GM20431 (cell line): ENCODE measurements around the gene PCDHA6.
"Not testable (repeated sequence)": the region's sequence is repeated elsewhere in the genome, so short reads cannot be mapped to it uniquely, and the experiment has no call there.

Experiments
- in situ Hi-C: fragments of 300-500 bp; cut with MseI, MboI; formaldehyde crosslinking; loops from one replicate; pipeline ENCODE4 v1.15.0; 2020; ENCODE audit warnings: low sequenced_read_pairs; ENCODE audit not compliant: unreplicated experiment

PCDHA6 gene

GRCh38 chr5:140808889-140809291 lies 18.9 kb upstream of the PCDHA6 start:
- in situ Hi-C loops, result no loop called here

GRCh38 chr5:140821375-140822280 lies 6.1 kb upstream of the PCDHA6 start, which contains the start of gene PCDHA5:
Gene PCDHA5, plus strand, starts transcription at chr5:140821613.
- in situ Hi-C loops, result no loop called here

GRCh38 chr5:140822281-140822629 lies 5.5 kb upstream of the PCDHA6 start:
- in situ Hi-C loops, result no loop called here

DNA sequence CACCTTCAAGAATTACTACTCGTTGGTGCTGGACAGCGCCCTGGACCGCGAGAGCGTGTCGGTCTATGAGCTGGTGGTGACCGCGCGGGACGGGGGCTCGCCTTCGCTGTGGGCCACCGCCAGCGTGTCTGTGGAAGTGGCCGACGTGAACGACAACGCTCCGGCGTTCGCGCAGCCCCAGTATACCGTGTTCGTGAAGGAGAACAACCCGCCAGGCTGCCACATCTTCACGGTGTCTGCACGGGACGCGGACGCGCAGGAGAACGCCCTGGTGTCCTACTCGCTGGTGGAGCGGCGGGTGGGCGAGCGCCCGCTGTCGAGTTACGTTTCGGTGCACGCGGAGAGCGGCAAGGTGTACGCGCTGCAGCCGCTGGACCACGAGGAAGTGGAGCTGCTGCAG lies 4.8 kb upstream of the PCDHA6 start:
- in situ Hi-C loops, result not testable (repeated sequence)

DNA sequence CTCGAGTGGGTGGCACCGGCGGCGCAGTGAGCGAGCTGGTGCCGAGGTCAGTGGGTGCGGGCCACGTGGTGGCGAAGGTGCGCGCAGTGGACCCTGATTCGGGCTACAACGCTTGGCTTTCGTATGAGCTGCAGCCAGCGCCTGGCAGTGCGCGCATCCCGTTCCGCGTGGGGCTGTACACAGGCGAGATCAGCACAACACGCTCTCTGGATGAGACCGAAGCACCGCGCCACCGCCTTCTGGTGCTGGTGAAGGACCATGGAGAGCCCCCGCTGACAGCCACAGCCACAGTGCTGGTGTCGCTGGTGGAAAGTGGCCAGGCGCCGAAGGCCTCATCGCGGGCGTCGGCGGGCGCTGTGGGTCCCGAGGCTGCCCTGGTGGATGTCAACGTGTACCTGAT lies 4.3 kb upstream of the PCDHA6 start:
- in situ Hi-C loops, result no loop called here

GRCh38 chr5:140828362-140828737 lies 590 bp downstream of the PCDHA6 start:
- in situ Hi-C loops, result no loop called here

GRCh38 chr5:140829511-140830501 lies 2.0 kb downstream of the PCDHA6 start:
- in situ Hi-C loops, result not testable (repeated sequence)

- in situ Hi-C loops, result no loop called here
Measured at GRCh38 chr5:140833993-140834392, 6.2 kb downstream of the PCDHA6 start, which contains the start of gene PCDHA7. Gene PCDHA7, plus strand, starts transcription at chr5:140834269. Its CDS starts 115 bp downstream, at chr5:140834384.

- in situ Hi-C loops, result not testable (repeated sequence)
Measured at GRCh38 chr5:140834439-140835008, 6.8 kb downstream of the PCDHA6 start.

GRCh38 chr5:140835622-140836510 lies 8.1 kb downstream of the PCDHA6 start:
- in situ Hi-C loops, result no loop called here

DNA sequence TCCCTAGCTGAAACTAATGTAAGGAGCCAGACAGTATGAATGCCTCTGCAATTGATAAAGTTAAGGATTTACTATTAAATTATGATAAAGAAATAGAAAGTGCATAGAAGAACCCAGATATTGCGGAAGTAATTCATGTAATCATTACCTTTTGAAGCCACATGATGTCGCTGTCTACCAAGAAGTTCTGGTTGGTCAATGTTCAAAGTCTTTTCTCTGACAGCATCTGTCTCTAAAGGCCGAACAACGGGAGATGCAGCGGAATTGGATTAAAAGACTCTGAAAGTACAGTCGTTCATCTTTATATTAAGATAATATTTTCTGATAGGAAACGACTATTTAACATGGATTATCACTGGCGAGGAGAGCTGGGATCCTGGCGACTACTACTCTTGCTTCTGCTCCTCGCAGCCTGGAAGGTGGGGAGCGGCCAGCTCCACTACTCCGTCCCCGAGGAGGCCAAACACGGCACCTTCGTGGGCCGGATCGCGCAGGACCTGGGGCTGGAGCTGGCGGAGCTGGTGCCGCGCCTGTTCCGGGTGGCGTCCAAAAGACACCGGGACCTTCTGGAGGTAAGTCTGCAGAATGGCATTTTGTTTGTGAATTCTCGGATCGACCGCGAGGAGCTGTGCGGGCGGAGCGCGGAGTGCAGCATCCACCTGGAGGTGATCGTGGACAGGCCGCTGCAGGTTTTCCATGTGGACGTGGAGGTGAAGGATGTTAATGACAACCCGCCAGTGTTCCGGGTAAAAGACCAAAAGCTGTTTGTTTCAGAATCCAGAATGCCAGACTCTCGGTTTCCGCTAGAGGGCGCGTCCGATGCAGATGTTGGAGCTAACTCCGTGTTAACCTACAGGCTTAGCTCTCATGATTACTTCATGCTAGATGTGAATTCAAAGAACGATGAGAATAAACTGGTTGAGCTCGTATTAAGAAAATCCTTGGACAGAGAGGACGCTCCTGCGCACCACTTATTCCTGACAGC lies 13.5 kb downstream of the PCDHA6 start, which contains the start of gene PCDHA8:
TSS of gene PCDHA8 (plus strand) at position 210 of the 985 bp plus-strand sequence. CDS start at position 345, 135 bp downstream.
- in situ Hi-C loops, result no loop called here

DNA sequence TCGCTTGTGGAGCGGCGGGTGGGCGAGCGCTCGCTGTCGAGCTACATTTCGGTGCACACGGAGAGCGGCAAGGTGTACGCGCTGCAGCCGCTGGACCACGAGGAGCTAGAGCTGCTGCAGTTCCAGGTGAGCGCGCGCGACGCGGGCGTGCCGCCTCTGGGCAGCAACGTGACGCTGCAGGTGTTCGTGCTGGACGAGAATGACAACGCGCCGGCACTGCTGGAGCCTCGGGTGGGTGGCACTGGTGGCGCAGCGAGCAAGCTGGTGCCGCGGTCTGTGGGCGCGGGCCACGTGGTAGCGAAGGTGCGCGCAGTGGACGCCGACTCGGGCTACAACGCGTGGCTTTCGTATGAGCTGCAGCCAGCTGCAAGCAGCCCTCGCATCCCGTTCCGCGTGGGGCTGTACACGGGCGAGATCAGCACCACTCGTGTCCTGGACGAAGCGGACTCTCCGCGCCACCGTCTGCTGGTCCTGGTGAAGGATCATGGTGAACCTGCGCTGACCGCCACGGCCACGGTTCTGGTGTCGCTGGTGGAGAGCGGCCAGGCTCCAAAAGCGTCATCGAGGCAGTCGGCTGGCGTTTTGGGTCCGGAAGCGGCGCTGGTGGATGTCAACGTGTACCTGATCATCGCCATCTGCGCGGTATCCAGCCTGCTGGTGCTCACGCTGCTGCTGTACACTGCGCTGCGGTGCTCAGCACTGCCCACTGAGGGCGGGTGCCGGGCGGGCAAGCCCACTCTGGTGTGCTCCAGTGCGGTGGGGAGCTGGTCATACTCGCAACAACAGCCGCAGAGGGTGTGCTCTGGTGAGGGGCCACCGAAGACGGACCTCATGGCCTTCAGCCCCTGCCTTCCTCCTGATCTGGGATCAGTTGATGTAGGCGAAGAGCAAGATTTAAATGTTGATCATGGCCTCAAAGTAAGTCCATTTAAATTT lies 15.3 kb downstream of the PCDHA6 start:
- in situ Hi-C loops, result no loop called here

DNA sequence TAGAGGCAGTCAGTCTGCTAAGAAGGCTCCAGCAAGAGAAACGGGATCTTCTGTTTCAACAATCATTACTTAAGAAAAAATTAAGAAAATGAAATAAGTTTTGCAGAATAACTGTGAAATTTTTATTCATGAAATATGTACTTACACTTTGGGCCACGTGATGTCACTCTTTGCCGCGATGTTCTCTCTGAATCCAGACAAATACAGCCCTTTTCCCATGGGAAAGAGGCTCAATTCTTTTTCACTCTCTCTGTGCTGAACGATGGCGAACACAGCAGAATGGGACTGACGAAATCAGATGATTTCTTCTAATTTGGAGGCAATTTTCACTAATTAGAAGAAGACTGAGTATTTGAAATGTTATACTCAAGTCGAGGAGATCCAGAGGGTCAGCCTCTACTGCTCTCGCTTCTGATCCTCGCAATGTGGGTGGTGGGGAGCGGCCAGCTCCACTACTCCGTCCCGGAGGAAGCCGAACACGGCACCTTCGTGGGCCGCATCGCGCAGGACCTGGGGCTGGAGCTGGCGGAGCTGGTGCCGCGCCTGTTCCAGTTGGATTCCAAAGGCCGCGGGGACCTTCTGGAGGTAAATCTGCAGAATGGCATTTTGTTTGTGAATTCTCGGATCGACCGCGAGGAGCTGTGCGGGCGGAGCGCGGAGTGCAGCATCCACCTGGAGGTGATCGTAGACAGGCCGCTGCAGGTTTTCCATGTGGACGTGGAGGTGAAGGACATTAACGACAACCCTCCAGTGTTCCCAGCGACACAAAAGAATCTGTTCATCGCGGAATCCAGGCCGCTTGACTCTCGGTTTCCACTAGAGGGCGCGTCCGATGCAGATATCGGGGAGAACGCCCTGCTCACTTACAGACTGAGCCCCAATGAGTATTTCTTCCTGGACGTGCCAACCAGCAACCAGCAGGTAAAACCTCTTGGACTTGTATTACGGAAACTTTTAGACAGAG lies 20.7 kb downstream of the PCDHA6 start, which contains the start of gene PCDHA9:
TSS of gene PCDHA9 (plus strand) at position 244 of the 964 bp plus-strand sequence. CDS start at position 358, 114 bp downstream.
- in situ Hi-C loops, result not testable (repeated sequence)

DNA sequence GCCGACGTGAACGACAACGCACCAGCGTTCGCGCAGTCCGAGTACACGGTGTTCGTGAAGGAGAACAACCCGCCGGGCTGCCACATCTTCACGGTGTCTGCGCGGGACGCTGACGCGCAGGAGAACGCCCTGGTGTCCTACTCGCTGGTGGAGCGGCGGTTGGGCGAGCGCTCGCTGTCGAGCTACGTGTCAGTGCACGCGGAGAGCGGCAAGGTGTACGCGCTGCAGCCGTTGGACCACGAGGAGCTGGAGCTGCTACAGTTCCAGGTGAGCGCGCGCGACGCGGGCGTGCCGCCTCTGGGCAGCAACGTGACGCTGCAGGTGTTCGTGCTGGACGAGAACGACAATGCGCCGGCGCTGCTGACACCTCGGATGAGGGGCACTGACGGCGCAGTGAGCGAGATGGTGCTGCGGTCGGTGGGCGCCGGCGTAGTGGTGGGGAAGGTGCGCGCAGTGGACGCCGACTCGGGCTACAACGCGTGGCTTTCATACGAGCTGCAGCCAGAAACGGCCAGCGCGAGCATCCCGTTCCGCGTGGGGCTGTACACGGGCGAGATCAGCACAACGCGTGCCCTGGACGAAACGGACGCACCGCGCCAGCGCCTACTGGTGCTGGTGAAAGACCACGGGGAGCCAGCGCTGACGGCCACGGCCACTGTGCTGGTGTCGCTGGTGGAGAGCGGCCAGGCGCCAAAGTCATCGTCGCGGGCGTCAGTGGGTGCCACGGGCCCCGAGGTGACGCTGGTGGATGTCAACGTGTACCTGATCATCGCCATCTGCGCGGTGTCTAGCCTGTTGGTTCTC lies 22.3 kb downstream of the PCDHA6 start:
- in situ Hi-C loops, result not testable (repeated sequence)
